ENCODE results near the gene CERT1. TPM values are rescaled to one million over a fixed set of nuclear protein-coding genes. Genes with fewer than 3 reads are reported as not detected.

Gene CERT1
- total RNA-seq, 1 experiment from 2014 or later, result 50.2 TPM

GRCh38 chr5:75405296-75405695 is 106.1 kb downstream of the CERT1 start:
- H3K79me1 ChIP-seq (ENCODE audit: insufficient read depth, low read depth, low read length, poor library complexity, severe bottlenecking), result no peaks in the 10 kb centered on the region
- no peak overlapping the region for H3K9ac ChIP-seq (ENCODE audit: extremely low read depth, insufficient read length, low read length)
- no CpG with 5 or more reads among the region's 3 CpGs for WGBS (ENCODE audit: extremely low coverage, insufficient read length, low lambda C conversion rate)
- H2BK15ac ChIP-seq (ENCODE audit: low read depth, low read length), result no peak overlapping the region
- peaks cover 4% of the 10 kb centered on the region in 2 experiments for H3K4me1 Mint-ChIP-seq
- no peaks in the 10 kb centered on the region for H3K9me3 Mint-ChIP-seq
- no peak overlapping the region for H3K18ac ChIP-seq (ENCODE audit: insufficient read length, low read depth, low read length)
- no peak overlapping the region for H4K5ac ChIP-seq (ENCODE audit: insufficient read length, low read depth, low read length)
- no peaks in the 10 kb centered on the region for H3K4me1 ChIP-seq (ENCODE audit: insufficient read depth, low read length)
- H3K4me2 ChIP-seq (ENCODE audit: insufficient read depth, insufficient read length, low read length), result no peak overlapping the region
- H2BK120ac ChIP-seq (ENCODE audit: low read depth, low read length, poor library complexity, severe bottlenecking), result no peak overlapping the region
- no peak overlapping the region for H3K27ac ChIP-seq (ENCODE audit: insufficient read length, low read depth, low read length)
- TF ChIP-seq, protein P1, sequence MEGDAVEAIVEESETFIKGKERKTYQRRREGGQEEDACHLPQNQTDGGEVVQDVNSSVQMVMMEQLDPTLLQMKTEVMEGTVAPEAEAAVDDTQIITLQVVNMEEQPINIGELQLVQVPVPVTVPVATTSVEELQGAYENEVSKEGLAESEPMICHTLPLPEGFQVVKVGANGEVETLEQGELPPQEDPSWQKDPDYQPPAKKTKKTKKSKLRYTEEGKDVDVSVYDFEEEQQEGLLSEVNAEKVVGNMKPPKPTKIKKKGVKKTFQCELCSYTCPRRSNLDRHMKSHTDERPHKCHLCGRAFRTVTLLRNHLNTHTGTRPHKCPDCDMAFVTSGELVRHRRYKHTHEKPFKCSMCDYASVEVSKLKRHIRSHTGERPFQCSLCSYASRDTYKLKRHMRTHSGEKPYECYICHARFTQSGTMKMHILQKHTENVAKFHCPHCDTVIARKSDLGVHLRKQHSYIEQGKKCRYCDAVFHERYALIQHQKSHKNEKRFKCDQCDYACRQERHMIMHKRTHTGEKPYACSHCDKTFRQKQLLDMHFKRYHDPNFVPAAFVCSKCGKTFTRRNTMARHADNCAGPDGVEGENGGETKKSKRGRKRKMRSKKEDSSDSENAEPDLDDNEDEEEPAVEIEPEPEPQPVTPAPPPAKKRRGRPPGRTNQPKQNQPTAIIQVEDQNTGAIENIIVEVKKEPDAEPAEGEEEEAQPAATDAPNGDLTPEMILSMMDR (conservative IDR thresholded peaks at IDR 0.05), result no peak
- H3K23me2 ChIP-seq (ENCODE audit: insufficient read length, low read depth, low read length, poor library complexity, severe bottlenecking), result no peaks in the 10 kb centered on the region
- no peak for DNase-seq
- H3K36me3 Mint-ChIP-seq (ENCODE audit: insufficient read depth in 1 of 3, low read depth in 3 of 3), result peaks cover 2 to 11% (median 9%) of the 10 kb centered on the region in 3 experiments; a peak in 4 of 7 replicates
- H3K14ac ChIP-seq (ENCODE audit: insufficient read depth, low read length), result no peak overlapping the region
- no peak overlapping the region for H4K91ac ChIP-seq (ENCODE audit: insufficient read length, low read depth, low read length)
- no peak overlapping the region for H3T11ph ChIP-seq (ENCODE audit: low read length)
- H3K4me3 Mint-ChIP-seq, result no peak overlapping the region
- no peak overlapping the region for H2AFZ ChIP-seq (ENCODE audit: low read length)
- no peaks in the 10 kb centered on the region for H3K79me2 ChIP-seq (ENCODE audit: insufficient read depth, low read length)
- H2AK5ac ChIP-seq (ENCODE audit: insufficient read length, low read length), result no peak overlapping the region
- no peak overlapping the region for H3K56ac ChIP-seq (ENCODE audit: insufficient read length, low read depth, low read length)
- no peaks in the 10 kb centered on the region for H4K20me1 ChIP-seq (ENCODE audit: control insufficient read depth, insufficient read depth, insufficient read length)
- peaks cover 3% of the 10 kb centered on the region for H3K27me3 Mint-ChIP-seq (ENCODE audit: low read depth)
- H3K23ac ChIP-seq (ENCODE audit: insufficient read length, low read depth, low read length), result no peak overlapping the region
- no peak overlapping the region for H2BK20ac ChIP-seq (ENCODE audit: low read depth, low read length, poor library complexity, severe bottlenecking)
- H2BK5ac ChIP-seq (ENCODE audit: insufficient read length, low read length), result no peak overlapping the region
- H3K9me3 ChIP-seq (ENCODE audit: control insufficient read depth, low read depth, low read length), result no peaks in the 10 kb centered on the region
- H2BK12ac ChIP-seq (ENCODE audit: insufficient read length, low read depth, low read length), result no peak overlapping the region
- H3K27me3 ChIP-seq (ENCODE audit: insufficient read depth, low read length), result no peaks in the 10 kb centered on the region
- no peak overlapping the region for H4K8ac ChIP-seq (replicated peaks; ENCODE audit: insufficient read length, low read depth, low read length)
- no peak overlapping the region for H3K4ac ChIP-seq (ENCODE audit: low read depth, low read length)
- H3K27ac Mint-ChIP-seq, result no peak overlapping the region; a peak in 1 of 7 replicates

All from H9 (cell line).